Muscle layer of duodenum (tissue), 2 donors: ENCODE data around the gene ANO10.
"Not testable (repeated sequence)": the region's sequence is repeated elsewhere in the genome, so short reads cannot be mapped to it uniquely, and the experiment has no call there.

Source experiments
- H3K27ac ChIP-seq: one replicate; pipeline ENCODE4 v1.7.0; 2013; ENCODE audit warnings: mild to moderate bottlenecking, low read length
- H3K27me3 ChIP-seq: one replicate; pipeline ENCODE4 v1.7.0; 2013; ENCODE audit warnings: low read depth, mild to moderate bottlenecking, control low read depth, low read length
- H3K36me3 ChIP-seq, 2 donors: one replicate each; pipeline ENCODE4 v1.7.0; 2013; ENCODE audit warnings: low read length in 2 of 2, control low read depth in 1 of 2, mild to moderate bottlenecking in 1 of 2; ENCODE audit not compliant: insufficient read depth in 2 of 2, control insufficient read depth in 1 of 2
- H3K4me1 ChIP-seq, 2 donors: one replicate each; pipeline ENCODE4 v1.7.0; 2013; ENCODE audit warnings: low read length in 2 of 2, mild to moderate bottlenecking in 2 of 2, control low read depth in 1 of 2, moderate library complexity in 1 of 2; ENCODE audit not compliant: insufficient read depth in 2 of 2, control insufficient read depth in 1 of 2
- H3K4me3 ChIP-seq, 2 donors: one replicate each; pipeline ENCODE4 v1.7.0; 2013; ENCODE audit warnings: low read length in 2 of 2, low read depth in 1 of 2, mild to moderate bottlenecking in 1 of 2
- H3K9me3 ChIP-seq, 2 donors: one replicate each; pipeline ENCODE4 v1.7.0; 2013; ENCODE audit warnings: low read length in 2 of 2, control low read depth in 1 of 2, mild to moderate bottlenecking in 1 of 2; ENCODE audit not compliant: control insufficient read depth in 1 of 2
- donor health status: healthy.

Gene ANO10

GRCh38 chr3:43531835-43532234 lies 90.0 kb downstream of the ANO10 start:
- H3K4me3 ChIP-seq: no peak overlapping the region
- no peak overlapping the region for H3K27ac ChIP-seq
- no peaks in the 10 kb centered on the region for H3K9me3 ChIP-seq
- no peaks in the 10 kb centered on the region for H3K4me1 ChIP-seq
- no peaks in the 10 kb centered on the region for H3K27me3 ChIP-seq
- H3K36me3 ChIP-seq: no peaks in the 10 kb centered on the region

GRCh38 chr3:43528498-43529099 lies 93.2 kb downstream of the ANO10 start:
- H3K27ac ChIP-seq: no peak overlapping the region
- H3K9me3 ChIP-seq: no peaks in the 10 kb centered on the region
- no peak overlapping the region for H3K4me3 ChIP-seq
- peaks cover 0 to 5% of the 10 kb centered on the region in 2 donors for H3K36me3 ChIP-seq
- no peaks in the 10 kb centered on the region for H3K4me1 ChIP-seq
- H3K27me3 ChIP-seq: no peaks in the 10 kb centered on the region

GRCh38 chr3:43526956-43527355 lies 94.9 kb downstream of the ANO10 start:
- Histone ChIP-seq H3K27ac (no peak overlapping the region), H3K27me3 (no peaks in the 10 kb centered on the region), H3K4me1 (no peaks in the 10 kb centered on the region), H3K9me3 (no peaks in the 10 kb centered on the region), H3K4me3 (no peak overlapping the region), H3K36me3 (peaks cover 0 to 5% of the 10 kb centered on the region in 2 donors)

GRCh38 chr3:43525941-43526607 lies 95.7 kb downstream of the ANO10 start:
- no peaks in the 10 kb centered on the region for H3K4me1 ChIP-seq
- H3K36me3 ChIP-seq: peaks cover 0 to 5% of the 10 kb centered on the region in 2 donors
- H3K9me3 ChIP-seq: no peaks in the 10 kb centered on the region
- H3K27ac ChIP-seq: no peak overlapping the region
- no peaks in the 10 kb centered on the region for H3K27me3 ChIP-seq
- H3K4me3 ChIP-seq: no peak overlapping the region

- Histone ChIP-seq H3K4me1 (no peaks in the 10 kb centered on the region), H3K27ac (no peak overlapping the region), H3K27me3 (no peaks in the 10 kb centered on the region), H3K4me3 (no peak overlapping the region), H3K36me3 (peaks cover 0 to 5% of the 10 kb centered on the region in 2 donors), H3K9me3 (no peaks in the 10 kb centered on the region)
These were observed 96.4 kb downstream of the ANO10 start for GRCh38 chr3:43525386-43525785.

- Histone ChIP-seq H3K27me3 (no peaks in the 10 kb centered on the region), H3K36me3 (peaks cover 0 to 5% of the 10 kb centered on the region in 2 donors), H3K9me3 (peaks cover 0 to 8% of the 10 kb centered on the region in 2 donors), H3K4me1 (no peaks in the 10 kb centered on the region), H3K27ac (no peak overlapping the region), H3K4me3 (no peak overlapping the region)
These were observed 98.3 kb downstream of the ANO10 start for GRCh38 chr3:43523454-43524053.

GRCh38 chr3:43522727-43523362 lies 99.0 kb downstream of the ANO10 start:
- no peaks in the 10 kb centered on the region for H3K4me1 ChIP-seq
- H3K36me3 ChIP-seq: peaks cover 0 to 5% of the 10 kb centered on the region in 2 donors
- peaks cover 0 to 8% of the 10 kb centered on the region in 2 donors for H3K9me3 ChIP-seq
- H3K27ac ChIP-seq: no peak overlapping the region
- no peaks in the 10 kb centered on the region for H3K27me3 ChIP-seq
- H3K4me3 ChIP-seq: no peak overlapping the region

- Histone ChIP-seq H3K36me3 (peaks cover 0 to 9% of the 10 kb centered on the region in 2 donors), H3K27ac (no peak overlapping the region), H3K4me3 (no peak overlapping the region), H3K9me3 (peaks cover 0 to 8% of the 10 kb centered on the region in 2 donors), H3K4me1 (no peaks in the 10 kb centered on the region), H3K27me3 (no peaks in the 10 kb centered on the region)
These were observed 99.9 kb downstream of the ANO10 start for GRCh38 chr3:43521941-43522340.

GRCh38 chr3:43518515-43518914 lies 103.3 kb downstream of the ANO10 start:
- not testable (repeated sequence) for H3K27ac ChIP-seq, H3K9me3 ChIP-seq, H3K4me1 ChIP-seq, H3K4me3 ChIP-seq, H3K36me3 ChIP-seq, H3K27me3 ChIP-seq

GRCh38 chr3:43515970-43516635 lies 105.7 kb downstream of the ANO10 start:
- Histone ChIP-seq H3K36me3 (peaks cover 0 to 4% of the 10 kb centered on the region in 2 donors), H3K4me1 (no peaks in the 10 kb centered on the region), H3K27ac (no peak overlapping the region), H3K9me3 (peaks cover 0 to 8% of the 10 kb centered on the region in 2 donors), H3K27me3 (no peaks in the 10 kb centered on the region), H3K4me3 (no peak overlapping the region)
